HepG2 (cell line): ENCODE measurements around the gene TMSB15B. TPM values are rescaled to one million over a fixed set of nuclear protein-coding genes. Genes with fewer than 3 reads are reported as not detected.
A peak's percentile ranks its signal among the peaks of the same experiment; 100 is the strongest.

ENCODE experiments used
- ATAC-seq: fragments of 200-7000 bp; cut with Tn5 transposase; 3 replicates; pipeline ENCODE4 v1.9.1; 2020; ENCODE audit warnings: mild to moderate bottlenecking, moderate library complexity
- BruUV-seq: library from RNA; stranded (reverse); fragments of 400-500 nt; replicated peaks from 2 replicates; lab custom pipeline; 2021; lab: Mats Ljungman, UMichigan
- CTCF ChIA-PET: fragments of 300-600 bp; formaldehyde crosslinking; extraction: SDS; loops from one replicate; lab custom pipeline; 2021; ENCODE audit warnings: low total read pairs, inconsistent platforms, low intra/inter-chr PET ratio; lab: Yijun Ruan, JAX
- POLR2A ChIA-PET: fragments of 350-600 bp; sonication (Branson Sonifier 250); formaldehyde crosslinking; loops from one replicate; lab custom pipeline; 2020; ENCODE audit warnings: antibody characterized with exemption, inconsistent platforms; lab: Yijun Ruan, JAX
- DNase-seq: peaks from one replicate; pipeline ENCODE4 v3.0.0-alpha.2; 2015; ENCODE audit warnings: low spot score
- FAIRE-seq: peaks from 3 replicates; lab custom pipeline; 2011; peaks lifted over from hg19 to GRCh38; lab: Jason Lieb, UNC
- H2AFZ ChIP-seq: one replicate; pipeline ENCODE4 v1.6.1; 2011; ENCODE audit warnings: low read length, inconsistent platforms
- H3K27ac ChIP-seq: fragments of 300-600 bp; 3 replicates; pipeline ENCODE4 v1.8.0; 2011; ENCODE audit warnings: mixed run types, mild to moderate bottlenecking, mixed read lengths, low read length, inconsistent platforms; ENCODE audit not compliant: insufficient read depth; ENCODE audit errors: extremely low read length
- H3K27me3 ChIP-seq, 2 experiments: fragments of 200-600 bp in 1 of 2; 2 replicates in 1 of 2; 3 replicates in 1 of 2; pipeline versions ENCODE4 v1.6.0 to v1.8.0; 2011; ENCODE audit warnings: low read length in 2 of 2, mild to moderate bottlenecking in 2 of 2, moderate library complexity in 2 of 2, inconsistent platforms in 1 of 2; ENCODE audit not compliant: insufficient read depth in 2 of 2, control insufficient read depth in 1 of 2
- H3K36me3 ChIP-seq, 2 experiments: fragments of 200-600 bp in 1 of 2; replicated peaks in 1 of 2; 2 replicates in 1 of 2; 3 replicates in 1 of 2; pipeline versions ENCODE4 v1.5.1 to v1.8.0; 2011; ENCODE audit warnings: low read length in 2 of 2, inconsistent platforms in 1 of 2; ENCODE audit not compliant: insufficient read depth in 2 of 2, control insufficient read depth in 1 of 2
- H3K4me1 ChIP-seq: 2 replicates; pipeline ENCODE4 v1.5.1; 2012; ENCODE audit warnings: low read length, inconsistent platforms; ENCODE audit not compliant: insufficient read depth
- H3K4me2 ChIP-seq: 2 replicates; pipeline ENCODE4 v1.6.0; 2011; ENCODE audit warnings: low read depth, low read length, inconsistent platforms
- H3K4me3 ChIP-seq, 3 experiments: fragments of 200-600 bp in 1 of 3; sonication (generic), shearing (Covaris generic) in 1 of 3; replicated peaks in 1 of 3; 2 replicates each; pipeline ENCODE4 v1.5.1; 2011 to 2016; ENCODE audit warnings: low read length in 3 of 3, inconsistent platforms in 2 of 3, low read depth in 2 of 3, mild to moderate bottlenecking in 2 of 3, control low read depth in 1 of 3, mixed read lengths in 1 of 3; ENCODE audit not compliant: insufficient read depth in 1 of 3
- H3K79me2 ChIP-seq: one replicate; pipeline ENCODE4 v1.6.1; 2011; ENCODE audit warnings: low read length, inconsistent platforms; ENCODE audit not compliant: insufficient read depth
- H3K9ac ChIP-seq: 2 replicates; pipeline ENCODE4 v1.6.0; 2011; ENCODE audit warnings: mild to moderate bottlenecking, low read depth, low read length, inconsistent platforms; ENCODE audit not compliant: insufficient read depth
- H3K9me3 ChIP-seq: 2 replicates; pipeline ENCODE4 v1.5.1; 2012; ENCODE audit warnings: mild to moderate bottlenecking, low read length
- H4K20me1 ChIP-seq: 2 replicates; pipeline ENCODE4 v1.6.0; 2011; ENCODE audit warnings: inconsistent platforms, mild to moderate bottlenecking, low read length, moderate library complexity; ENCODE audit not compliant: insufficient read depth
- ATAD3A ChIP-seq: sonication (generic); formaldehyde crosslinking; IDR thresholded peaks from 2 replicates; pipeline ENCODE4 v1.4.0; 2020; ENCODE audit warnings: missing genetic modification reagents
- GRHL1 ChIP-seq: sonication (generic); formaldehyde crosslinking; conservative IDR thresholded peaks from 2 replicates; pipeline ENCODE4 v1.8.0; 2022; ENCODE audit warnings: missing genetic modification reagents
- NFYB ChIP-seq: sonication (generic); formaldehyde crosslinking; IDR thresholded peaks from 2 replicates; pipeline ENCODE4 v1.4.0; 2020; ENCODE audit warnings: missing genetic modification reagents
- NFYC ChIP-seq: IDR thresholded peaks from 2 replicates; pipeline ENCODE4 v1.6.1; 2016; ENCODE audit warnings: missing genetic modification reagents, missing compliant biosample characterization
- UBTF ChIP-seq: sonication (generic); formaldehyde crosslinking; IDR thresholded peaks from 2 replicates; pipeline ENCODE4 v1.4.0; 2020; ENCODE audit warnings: mild to moderate bottlenecking, missing genetic modification reagents
- ZFP91 ChIP-seq: sonication (generic); formaldehyde crosslinking; IDR thresholded peaks from 2 replicates; pipeline ENCODE4 v1.9.0; 2022; ENCODE audit warnings: missing genetic modification reagents, mild to moderate bottlenecking, borderline replicate concordance
- ZNF549 ChIP-seq: sonication (generic); formaldehyde crosslinking; IDR thresholded peaks from 2 replicates; pipeline ENCODE4 v1.5.0; 2020; ENCODE audit warnings: missing genetic modification reagents
- ZNF570 ChIP-seq: sonication (generic); formaldehyde crosslinking; IDR thresholded peaks from 2 replicates; pipeline ENCODE4 v1.4.0; 2020; ENCODE audit warnings: mild to moderate bottlenecking, missing genetic modification reagents, borderline replicate concordance
- ZNF770 ChIP-seq: sonication (generic); formaldehyde crosslinking; IDR thresholded peaks from 2 replicates; pipeline ENCODE4 v1.5.0; 2020; ENCODE audit warnings: mild to moderate bottlenecking, missing genetic modification reagents
- ZNF784 ChIP-seq: sonication (generic); formaldehyde crosslinking; IDR thresholded peaks from 2 replicates; pipeline ENCODE4 v1.5.1; 2020; ENCODE audit warnings: missing genetic modification reagents, mild to moderate bottlenecking, borderline replicate concordance
- WGBS: methylation state at CpG from one replicate; pipeline ENCODE4 v1.1.6; 2017; ENCODE audit warnings: low lambda C conversion rate; 5-methylcytosine and 5-hydroxymethylcytosine counted together
- in situ Hi-C: cut with HindIII; loops from 2 replicates; pipeline ENCODE4 v1.10.0; 2017; ENCODE audit warnings: low pct_unique_long_range_greater_than_20kb; ENCODE audit not compliant: extremely low pct_ligation_motif_present
- intact Hi-C: fragments of 100-400 bp; cut with micrococcal nuclease; formaldehyde crosslinking; loops from one replicate; pipeline ENCODE4 v1.10.0; 2022; ENCODE audit not compliant: unreplicated experiment
- polyA plus RNA-seq, 8 experiments: library from polyadenylated mRNA; depleted of rRNA in 3 of 8; stranded (reverse) in 7 of 8; unstranded in 1 of 8; fragments of >200 nt; fragmentation: Illumina TruSeq in 4 of 8; extraction: Trizol in 4 of 8; gene quantifications; 2 replicates each; pipeline versions ENCODE4 v1.2.1 to v1.2.3, GENCODE V29; 2011 to 2016; ENCODE audit warnings: low read depth in 4 of 8, missing spikeins in 1 of 8, mixed read lengths in 1 of 8; ENCODE audit not compliant: insufficient read depth in 1 of 8
- total RNA-seq, 5 experiments: library from RNA; depleted of rRNA; stranded (reverse); fragments of >200 nt; fragmentation: Illumina TruSeq; extraction: Trizol; gene quantifications; 2 replicates each; pipeline ENCODE4 v1.2.3, GENCODE V29; 2016; ENCODE audit warnings: low read depth in 1 of 5

Gene TMSB15B
- total and polyA plus RNA-seq, 2 of the 13 experiments (the other 11 are each of a cell fraction or from before 2014, with no cell fraction given): not detected

- Histone ChIP-seq H3K27ac (no peak overlapping the region), H4K20me1 (no peaks in the 10 kb centered on the region), H3K4me2 (peak overlapping the region; percentile 58), H3K4me3 (peak overlapping the region; percentile 19 to 61 (median 24); a peak in 5 of 6 replicates), H3K36me3 (no peaks in the 10 kb centered on the region), H3K9ac (no peak overlapping the region), H3K9me3 (no peaks in the 10 kb centered on the region), H3K79me2 (no peaks in the 10 kb centered on the region), H3K27me3 (no peaks in the 10 kb centered on the region; a peak in 1 of 5 replicates), H2AFZ (no peak overlapping the region), H3K4me1 (no peaks in the 10 kb centered on the region)
- in situ Hi-C loops (no loop called here), intact Hi-C loops (no loop called here)
- peak; percentile 84 for ATAC-seq
- ChIA-PET CTCF (no interaction called here), POLR2A (no interaction called here)
- no peak for DNase-seq
- WGBS: no CpG with 5 or more reads among the region's 64 CpGs
- no TSS peak for BruUV-seq
- no peak for FAIRE-seq
- TF ChIP-seq ZNF784 (CRISPR knock-in tag) (no peak), ATAD3A (CRISPR knock-in tag) (no peak), UBTF (CRISPR knock-in tag) (peak; percentile 32; the same call in 1 of the 2 replicates), ZFP91 (CRISPR knock-in tag) (peak; percentile 21; the same call in 1 of the 2 replicates), ZNF549 (CRISPR knock-in tag) (no peak), ZNF770 (CRISPR knock-in tag) (peak; percentile 44; the same call in 1 of the 2 replicates), NFYB (CRISPR knock-in tag) (peak; percentile 20; the same call in 1 of the 2 replicates), GRHL1 (CRISPR knock-in tag) (no peak), ZNF570 (no peak), NFYC (CRISPR knock-in tag) (no peak)
Measured at GRCh38 chrX:103918571-103919269, 43.7 kb upstream of the TMSB15B start.
